Neural progenitor cell (in vitro differentiated cells): ENCODE data around the gene GSTT2. TPM values are rescaled to one million over a fixed set of nuclear protein-coding genes. Genes with fewer than 3 reads are reported as not detected.
A peak's percentile ranks its signal among the peaks of the same experiment; 100 is the strongest.

Experiments used
- DNase-seq: peaks from one replicate; pipeline ENCODE4 v3.0.0-alpha.2; 2016; ENCODE audit warnings: low spot score
- H2AFZ ChIP-seq: fragments of 200-600 bp; sonication (generic); replicated peaks from 2 replicates; pipeline ENCODE4 v1.6.1; 2016; ENCODE audit warnings: antibody characterized with exemption
- H3F3A ChIP-seq: fragments of 200-600 bp; sonication (generic); 2 replicates; pipeline ENCODE4 v1.6.1; 2016; ENCODE audit warnings: antibody characterized with exemption, low read depth
- H3K27ac ChIP-seq: fragments of 200-600 bp; sonication (generic); 2 replicates; pipeline ENCODE4 v1.5.1; 2016; ENCODE audit warnings: mild to moderate bottlenecking
- H3K27me3 ChIP-seq: fragments of 200-600 bp; sonication (generic); 2 replicates; pipeline ENCODE4 v1.6.1; 2016; ENCODE audit warnings: mild to moderate bottlenecking, moderate library complexity
- H3K36me3 ChIP-seq: fragments of 200-600 bp; sonication (generic); 2 replicates; pipeline ENCODE4 v1.5.1; 2016
- H3K4me1 ChIP-seq: fragments of 200-600 bp; sonication (generic); 2 replicates; pipeline ENCODE4 v1.6.1; 2016; ENCODE audit warnings: mixed run types
- H3K4me2 ChIP-seq: fragments of 200-600 bp; sonication (generic); 2 replicates; pipeline ENCODE4 v1.6.1; 2016
- H3K4me3 ChIP-seq: fragments of 200-600 bp; sonication (generic); 2 replicates; pipeline ENCODE4 v1.5.1; 2016
- H3K79me2 ChIP-seq: fragments of 200-600 bp; sonication (generic); 2 replicates; pipeline ENCODE4 v1.6.1; 2016; ENCODE audit warnings: low read depth
- H3K9ac ChIP-seq: fragments of 200-600 bp; sonication (generic); 2 replicates; pipeline ENCODE4 v1.6.1; 2016
- H3K9me3 ChIP-seq: fragments of 200-600 bp; sonication (generic); 2 replicates; pipeline ENCODE4 v1.5.1; 2016; ENCODE audit warnings: low read depth
- H4K20me1 ChIP-seq: fragments of 200-600 bp; sonication (generic); 2 replicates; pipeline ENCODE4 v1.6.1; 2016; ENCODE audit warnings: low read depth
- H3K27ac Mint-ChIP-seq: 3 replicates; pipeline ENCODE4 v1.8.0; 2021; ENCODE audit warnings: mixed read lengths
- H3K27me3 Mint-ChIP-seq: 2 replicates; pipeline ENCODE4 v1.8.0; 2022; ENCODE audit warnings: low read depth, mild to moderate bottlenecking, inconsistent platforms, moderate library complexity, mixed read lengths; ENCODE audit not compliant: insufficient read depth
- H3K36me3 Mint-ChIP-seq: 3 replicates; pipeline ENCODE4 v1.8.0; 2021; ENCODE audit warnings: mixed read lengths
- H3K4me1 Mint-ChIP-seq: 3 replicates; pipeline ENCODE4 v1.8.0; 2021; ENCODE audit warnings: mixed read lengths
- H3K4me3 Mint-ChIP-seq: 3 replicates; pipeline ENCODE4 v1.8.0; 2021; ENCODE audit warnings: mild to moderate bottlenecking, moderate library complexity, mixed read lengths
- H3K9me3 Mint-ChIP-seq: 3 replicates; pipeline ENCODE4 v1.8.0; 2020; ENCODE audit warnings: mixed read lengths
- CTCF ChIP-seq: fragments of 200-600 bp; sonication (generic); IDR thresholded peaks from 2 replicates; pipeline ENCODE4 v1.5.1; 2017; ENCODE audit warnings: antibody characterized with exemption, mild to moderate bottlenecking
- EZH2 ChIP-seq: fragments of 200-600 bp; sonication (generic); IDR thresholded peaks from 2 replicates; pipeline ENCODE4 v1.6.1; 2017; ENCODE audit warnings: antibody characterized with exemption, mild to moderate bottlenecking, moderate library complexity
- EZH2phosphoT487 ChIP-seq: fragments of 200-600 bp; sonication (generic); IDR thresholded peaks from 2 replicates; pipeline ENCODE4 v1.6.1; 2017; ENCODE audit warnings: antibody characterized with exemption
- total RNA-seq: library from RNA; depleted of rRNA; stranded (reverse); fragments of >200 nt; gene quantifications from 2 replicates; pipeline ENCODE4 v1.2.3, GENCODE V29; 2015; ENCODE audit warnings: low replicate concordance

GSTT2 gene
- total RNA-seq, 1 donor from 2014 or later: not detected

- no peaks in the 10 kb centered on the region for H3K9me3 ChIP-seq
- H3K9me3 Mint-ChIP-seq: no peaks in the 10 kb centered on the region
- no peak for TF ChIP-seq EZH2
- no peak for TF ChIP-seq EZH2phosphoT487
- no peak for TF ChIP-seq CTCF
- peaks cover 6% of the 10 kb centered on the region for H3K4me1 ChIP-seq
- no peak overlapping the region for H3K4me2 ChIP-seq
- H3K27ac ChIP-seq: no peak overlapping the region
- H2AFZ ChIP-seq: no peak overlapping the region
- H3K27me3 ChIP-seq: no peaks in the 10 kb centered on the region
- H3K27me3 Mint-ChIP-seq: peaks cover 2% of the 10 kb centered on the region
- H3K79me2 ChIP-seq: no peaks in the 10 kb centered on the region
- H3F3A ChIP-seq: no peaks in the 10 kb centered on the region
- H3K36me3 Mint-ChIP-seq: no peaks in the 10 kb centered on the region
- H3K27ac Mint-ChIP-seq: peak overlapping the region; percentile 63
- H3K4me3 ChIP-seq: no peak overlapping the region
- H3K36me3 ChIP-seq: no peaks in the 10 kb centered on the region
- H3K4me3 Mint-ChIP-seq: no peak overlapping the region
- H3K9ac ChIP-seq: no peak overlapping the region
- peaks cover 8% of the 10 kb centered on the region for H3K4me1 Mint-ChIP-seq
- no peak for DNase-seq
- no peaks in the 10 kb centered on the region for H4K20me1 ChIP-seq
These were observed 22.9 kb downstream of the GSTT2 start for GRCh38 chr22:24002851-24003250.

- H3K9ac ChIP-seq: no peak overlapping the region
- no peak overlapping the region for H3K4me2 ChIP-seq
- H3K27me3 ChIP-seq: no peaks in the 10 kb centered on the region
- H3F3A ChIP-seq: no peaks in the 10 kb centered on the region
- DNase-seq: no peak
- H3K4me3 ChIP-seq: no peak overlapping the region
- Mint-ChIP-seq H3K9me3 (no peaks in the 10 kb centered on the region), H3K4me1 (peaks cover 8% of the 10 kb centered on the region), H3K27ac (peak overlapping the region; percentile 25), H3K27me3 (peaks cover 2% of the 10 kb centered on the region), H3K4me3 (no peak overlapping the region), H3K36me3 (no peaks in the 10 kb centered on the region)
- no peaks in the 10 kb centered on the region for H4K20me1 ChIP-seq
- TF ChIP-seq EZH2 (no peak), CTCF (no peak), EZH2phosphoT487 (no peak)
- no peaks in the 10 kb centered on the region for H3K9me3 ChIP-seq
- H3K27ac ChIP-seq: no peak overlapping the region
- no peaks in the 10 kb centered on the region for H3K36me3 ChIP-seq
- peak overlapping the region; percentile 44 for H2AFZ ChIP-seq
- H3K4me1 ChIP-seq: peaks cover 6% of the 10 kb centered on the region
- no peaks in the 10 kb centered on the region for H3K79me2 ChIP-seq
These were observed 24.0 kb downstream of the GSTT2 start for GRCh38 chr22:24003887-24004286.

- Mint-ChIP-seq H3K4me3 (no peak within 1 kb of the TSS), H3K27ac (peak within 1 kb of the TSS; percentile 34), H3K4me1 (peaks cover 8% of the 10 kb centered on the region), H3K36me3 (no peaks in the 10 kb centered on the region), H3K27me3 (peaks cover 2% of the 10 kb centered on the region), H3K9me3 (no peaks in the 10 kb centered on the region)
- H3K9me3 ChIP-seq: no peaks in the 10 kb centered on the region
- no peak within 1 kb of the TSS for H3K4me3 ChIP-seq
- H3K9ac ChIP-seq: no peak within 1 kb of the TSS
- H2AFZ ChIP-seq: peak within 1 kb of the TSS; percentile 44
- no peaks in the 10 kb centered on the region for H3K79me2 ChIP-seq
- no peaks in the 10 kb centered on the region for H3K36me3 ChIP-seq
- no peak for TF ChIP-seq EZH2phosphoT487
- TF ChIP-seq EZH2: no peak
- no peak for TF ChIP-seq CTCF
- H3F3A ChIP-seq: peaks cover 5% of the 10 kb centered on the region
- no peak for DNase-seq
- H3K27ac ChIP-seq: no peak within 1 kb of the TSS
- no peaks in the 10 kb centered on the region for H4K20me1 ChIP-seq
- peaks cover 6% of the 10 kb centered on the region for H3K4me1 ChIP-seq
- no peak within 1 kb of the TSS for H3K4me2 ChIP-seq
- H3K27me3 ChIP-seq: no peaks in the 10 kb centered on the region
These were observed 25.3 kb downstream of the GSTT2 start, which contains the start of gene GSTT4 for GRCh38 chr22:24005201-24005600. TSS of gene GSTT4 (minus strand) at chr22:24005453. CDS start at chr22:24005356, 97 bp downstream.
